ENCODE data around the gene RCCD1. TPM values are rescaled to one million over a fixed set of nuclear protein-coding genes. Genes with fewer than 3 reads are reported as not detected.

The RCCD1 gene
- total RNA-seq, 1 experiment from 2014 or later, result 38.5 TPM

- no peak overlapping the region for H3K4me2 ChIP-seq (ENCODE audit: low read length)
- H4K20me1 ChIP-seq (ENCODE audit: insufficient read depth), result no peaks in the 10 kb centered on the region
- no peaks in the 10 kb centered on the region for H3K79me2 ChIP-seq (ENCODE audit: insufficient read depth, low read length)
- TF ChIP-seq MAX (IDR thresholded peaks at IDR 0.05), result no peak
- TF ChIP-seq EZH2phosphoT487 (IDR thresholded peaks at IDR 0.05; ENCODE audit: borderline replicate concordance), result no peak
- TF ChIP-seq SRF (IDR thresholded peaks at IDR 0.05; ENCODE audit: low read depth), result no peak
- TF ChIP-seq CBX3 (IDR thresholded peaks at IDR 0.05; ENCODE audit: low read depth), result no peak
- no peak for TF ChIP-seq CEBPB (IDR thresholded peaks at IDR 0.05; ENCODE audit: low read depth)
- TF ChIP-seq JUND (IDR thresholded peaks at IDR 0.05), result no peak
- no peak for TF ChIP-seq EGR1 (IDR thresholded peaks at IDR 0.05; ENCODE audit: low read depth)
- TF ChIP-seq ELF1 (IDR thresholded peaks at IDR 0.05; ENCODE audit: borderline replicate concordance, low read depth), result no peak
- no peak for TF ChIP-seq ZFX (IDR thresholded peaks at IDR 0.05)
- TF ChIP-seq EZH2 (IDR thresholded peaks at IDR 0.05), result no peak
- no peak for TF ChIP-seq TCF7L2 (IDR thresholded peaks at IDR 0.05; ENCODE audit: borderline replicate concordance, extremely low read depth, insufficient read depth, insufficient read length)
- no peak for TF ChIP-seq CTCF (IDR thresholded peaks at IDR 0.05 in 2 of 3, conservative IDR thresholded peaks at IDR 0.05 in 1 of 3; ENCODE audit: borderline replicate concordance in 1 of 3, insufficient read depth in 1 of 3, low read depth in 2 of 3, low read length in 2 of 3)
- TF ChIP-seq FOSL1 (IDR thresholded peaks at IDR 0.05; ENCODE audit: low read depth), result no peak
- no peak for TF ChIP-seq YY1 (IDR thresholded peaks at IDR 0.05; ENCODE audit: extremely low read depth, insufficient replicate concordance, low read depth, low read length)
- TF ChIP-seq POLR2AphosphoS5 (IDR thresholded peaks at IDR 0.05; ENCODE audit: low read depth, low read length), result no peak
- no peak for TF ChIP-seq SP1 (IDR thresholded peaks at IDR 0.05; ENCODE audit: low read depth)
- TF ChIP-seq REST (IDR thresholded peaks at IDR 0.05; ENCODE audit: low read depth), result no peak
- no peak for TF ChIP-seq RAD21 (IDR thresholded peaks at IDR 0.05; ENCODE audit: low read depth)
- ChIA-PET POLR2A (no interaction called here), CTCF (no interaction called here), RAD21 (ENCODE audit: low non-redundant PET in 1 of 2, low total read pairs in 2 of 2, uncharacterized antibody in 2 of 2, unreplicated experiment in 2 of 2) (no interaction called here)
- H3K27me3 ChIP-seq (ENCODE audit: insufficient read depth, low read length), result no peaks in the 10 kb centered on the region
- no peak for ATAC-seq
- H3K4me1 ChIP-seq (ENCODE audit: control insufficient read depth in 1 of 2, insufficient read depth in 2 of 2, low read length in 2 of 2), result no peaks in the 10 kb centered on the region
- DNase-seq (ENCODE audit: low read depth, low spot score), result no peak
- H3K9me3 ChIP-seq (ENCODE audit: control insufficient read depth in 1 of 2, insufficient read depth in 1 of 2, low read depth in 1 of 2, low read length in 2 of 2), result no peaks in the 10 kb centered on the region
- no TSS peak for BruUV-seq (replicated peaks)
- no peak overlapping the region for H3K9ac ChIP-seq (ENCODE audit: low read length)
- H3K27ac ChIP-seq (ENCODE audit: low read depth, low read length), result no peak overlapping the region
- no peak overlapping the region for H3K4me3 ChIP-seq (replicated peaks in 1 of 2; ENCODE audit: low read depth in 1 of 2, low read length in 2 of 2)
- no peak overlapping the region for H2AFZ ChIP-seq (ENCODE audit: low read depth, low read length, poor library complexity, severe bottlenecking)
- peaks cover 2 to 4% of the 10 kb centered on the region in 2 experiments; a peak in 3 of 4 replicates for H3K36me3 ChIP-seq (ENCODE audit: control insufficient read depth in 1 of 2, insufficient read depth in 2 of 2, low read length in 2 of 2)
- intact Hi-C loops (cut with micrococcal nuclease), result no loop called here
- no peaks in the 10 kb centered on the region for H3K9me2 ChIP-seq (ENCODE audit: insufficient read depth)
These were observed 38.2 kb upstream of the RCCD1 start for GRCh38 chr15:90916461-90916860.
